Keratinocyte (primary cell): ENCODE data around the gene CEBPZOS. TPM values are rescaled to one million over a fixed set of nuclear protein-coding genes. Genes with fewer than 3 reads are reported as not detected.
A peak's percentile ranks its signal among the peaks of the same experiment; 100 is the strongest.

Source experiments
- DNase-seq: peaks from one replicate; pipeline ENCODE4 v3.0.0-alpha.2; 2011; ENCODE audit warnings: low read depth, missing footprints, low spot score
- FAIRE-seq: peaks from 2 replicates; lab custom pipeline; 2011; peaks lifted over from hg19 to GRCh38; lab: Jason Lieb, UNC
- H2AFZ ChIP-seq: 2 replicates; pipeline ENCODE4 v1.6.0; 2012; ENCODE audit warnings: low read length, control low read depth, inconsistent platforms; ENCODE audit not compliant: control insufficient read depth
- H3K27ac ChIP-seq: 2 replicates; pipeline ENCODE4 v1.5.1; 2011; ENCODE audit warnings: low read length; ENCODE audit not compliant: control insufficient read depth, insufficient read depth
- H3K27me3 ChIP-seq: 3 replicates; pipeline ENCODE4 v1.6.0; 2011; ENCODE audit warnings: low read length; ENCODE audit not compliant: control insufficient read depth, insufficient read depth; ENCODE audit errors: extremely low read depth
- H3K36me3 ChIP-seq, 2 experiments: 2 replicates in 1 of 2; 3 replicates in 1 of 2; pipeline ENCODE4 v1.5.1; 2011; ENCODE audit warnings: low read length in 2 of 2, mild to moderate bottlenecking in 1 of 2; ENCODE audit not compliant: control insufficient read depth in 2 of 2, insufficient read depth in 2 of 2; ENCODE audit errors: extremely low read depth in 1 of 2
- H3K4me1 ChIP-seq: 3 replicates; pipeline ENCODE4 v1.5.1; 2011; ENCODE audit warnings: low read length; ENCODE audit not compliant: control insufficient read depth, insufficient read depth; ENCODE audit errors: extremely low read depth
- H3K4me2 ChIP-seq: 3 replicates; pipeline ENCODE4 v1.6.0; 2011; ENCODE audit warnings: low read depth, low read length; ENCODE audit not compliant: control insufficient read depth, insufficient read depth; ENCODE audit errors: extremely low read depth
- H3K4me3 ChIP-seq, 3 experiments: fragments of 200-600 bp in 1 of 3; sonication (generic) in 1 of 3; 2 replicates in 2 of 3; 3 replicates in 1 of 3; pipeline ENCODE4 v1.5.1; 2011 to 2016; ENCODE audit warnings: low read length in 3 of 3, mild to moderate bottlenecking in 3 of 3, control low read depth in 2 of 3, inconsistent platforms in 1 of 3, low read depth in 1 of 3, mixed read lengths in 1 of 3, mixed run types in 1 of 3, moderate library complexity in 1 of 3; ENCODE audit not compliant: control insufficient read depth in 2 of 3, insufficient read depth in 2 of 3; ENCODE audit errors: extremely low read depth in 1 of 3
- H3K79me2 ChIP-seq: 2 replicates; pipeline ENCODE4 v1.6.0; 2012; ENCODE audit warnings: low read length; ENCODE audit not compliant: control insufficient read depth, insufficient read depth
- H3K9ac ChIP-seq: 3 replicates; pipeline ENCODE4 v1.6.0; 2011; ENCODE audit warnings: low read length; ENCODE audit not compliant: control insufficient read depth, insufficient read depth; ENCODE audit errors: extremely low read depth
- H3K9me1 ChIP-seq: 3 replicates; pipeline ENCODE4 v1.6.0; 2011; ENCODE audit warnings: low read length; ENCODE audit not compliant: control insufficient read depth, insufficient read depth; ENCODE audit errors: extremely low read depth
- H3K9me3 ChIP-seq: 2 replicates; pipeline ENCODE4 v1.5.1; 2012; ENCODE audit warnings: low read depth, low read length; ENCODE audit not compliant: control insufficient read depth
- H4K20me1 ChIP-seq: 3 replicates; pipeline ENCODE4 v1.6.0; 2011; ENCODE audit warnings: low read length; ENCODE audit not compliant: control insufficient read depth, insufficient read depth; ENCODE audit errors: extremely low read depth
- CTCF ChIP-seq, 3 experiments: IDR thresholded peaks in 1 of 3; conservative IDR thresholded peaks in 1 of 3; optimal IDR thresholded peaks in 1 of 3; 2 replicates in 2 of 3; 3 replicates in 1 of 3; pipeline versions ENCODE3 to v1.5.1; 2011; ENCODE audit warnings: low read length in 3 of 3, mild to moderate bottlenecking in 3 of 3, moderate library complexity in 2 of 3, control low read depth in 1 of 3, inconsistent platforms in 1 of 3; ENCODE audit not compliant: insufficient read depth in 2 of 3; ENCODE audit errors: extremely low read depth in 1 of 3
- EZH2 ChIP-seq: IDR thresholded peaks from one replicate; pipeline ENCODE4 v1.6.1; 2012; ENCODE audit warnings: inconsistent platforms, mild to moderate bottlenecking, low read length, moderate library complexity
- dilution Hi-C: fragments of 300-500 bp; cut with MboI; formaldehyde crosslinking; loops from one replicate; pipeline ENCODE4 v1.7.0; 2020; ENCODE audit warnings: low sequenced_read_pairs; ENCODE audit not compliant: extremely low pct_ligation_motif_present
- polyA plus RNA-seq, 5 experiments: library from polyadenylated mRNA; depleted of rRNA in 3 of 5; stranded (reverse) in 3 of 5; stranded (forward) in 1 of 5; unstranded in 1 of 5; fragments of >200 nt; gene quantifications; 1 replicate in 1 of 5; 2 replicates in 3 of 5; 3 replicates in 1 of 5; pipeline versions ENCODE4 v1.2.1 to v1.2.3, GENCODE V29; 2011 to 2012; ENCODE audit warnings: missing spikeins in 2 of 5, low read depth in 1 of 5, low replicate concordance in 1 of 5

Gene CEBPZOS
- polyA plus RNA-seq, 1 donor (not counting 4 experiments of a cell fraction or from before 2014, with no cell fraction given) = 42.9 TPM

GRCh38 chr2:37189452-37190153 is 6.7 kb upstream of the CEBPZOS start:
- TF ChIP-seq CTCF (optimal IDR thresholded peaks at IDR 0.05 in 1 of 3, IDR thresholded peaks at IDR 0.05 in 1 of 3, conservative IDR thresholded peaks at IDR 0.05 in 1 of 3; ENCODE audit: extremely low read depth in 1 of 3, insufficient read depth in 2 of 3, low read length in 3 of 3) (peak in 1 of 3 experiments; percentile 52), EZH2 (no peak)
- H3K27ac ChIP-seq = peak overlapping the region; percentile 58
- dilution Hi-C loops = no loop called here
- peak; percentile 99 for FAIRE-seq
- H3K9ac ChIP-seq = peak overlapping the region; percentile 15
- H2AFZ ChIP-seq = peak overlapping the region; percentile 84
- H3K9me1 ChIP-seq = no peaks in the 10 kb centered on the region
- H3K4me2 ChIP-seq = peak overlapping the region; percentile 33
- no peaks in the 10 kb centered on the region for H3K9me3 ChIP-seq
- no peaks in the 10 kb centered on the region for H3K36me3 ChIP-seq
- peaks cover 15% of the 10 kb centered on the region for H3K4me1 ChIP-seq
- DNase-seq = peak; percentile 35
- H3K4me3 ChIP-seq = no peak overlapping the region
- H3K27me3 ChIP-seq = no peaks in the 10 kb centered on the region
- no peaks in the 10 kb centered on the region for H4K20me1 ChIP-seq
- H3K79me2 ChIP-seq = no peaks in the 10 kb centered on the region

- Histone ChIP-seq H3K79me2 (no peaks in the 10 kb centered on the region), H3K27me3 (no peaks in the 10 kb centered on the region), H3K4me3 (no peak overlapping the region), H3K27ac (peak overlapping the region; percentile 58), H3K9me1 (no peaks in the 10 kb centered on the region), H4K20me1 (no peaks in the 10 kb centered on the region), H3K36me3 (no peaks in the 10 kb centered on the region), H2AFZ (peak overlapping the region; percentile 51), H3K4me1 (peaks cover 15% of the 10 kb centered on the region), H3K4me2 (peak overlapping the region; percentile 33), H3K9me3 (no peaks in the 10 kb centered on the region), H3K9ac (no peak overlapping the region)
- no peak for TF ChIP-seq CTCF (optimal IDR thresholded peaks at IDR 0.05 in 1 of 3, IDR thresholded peaks at IDR 0.05 in 1 of 3, conservative IDR thresholded peaks at IDR 0.05 in 1 of 3; ENCODE audit: extremely low read depth in 1 of 3, insufficient read depth in 2 of 3, low read length in 3 of 3)
- TF ChIP-seq EZH2 = no peak
- FAIRE-seq (no peak), DNase-seq (no peak)
- dilution Hi-C loops = no loop called here
Observed at GRCh38 chr2:37190290-37190689, 6.0 kb upstream of the CEBPZOS start.
